ENCODE results near the gene FBXL22.
"Not testable (repeated sequence)": the region's sequence is repeated elsewhere in the genome, so short reads cannot be mapped to it uniquely, and the experiment has no call there.

Gene FBXL22

DNA sequence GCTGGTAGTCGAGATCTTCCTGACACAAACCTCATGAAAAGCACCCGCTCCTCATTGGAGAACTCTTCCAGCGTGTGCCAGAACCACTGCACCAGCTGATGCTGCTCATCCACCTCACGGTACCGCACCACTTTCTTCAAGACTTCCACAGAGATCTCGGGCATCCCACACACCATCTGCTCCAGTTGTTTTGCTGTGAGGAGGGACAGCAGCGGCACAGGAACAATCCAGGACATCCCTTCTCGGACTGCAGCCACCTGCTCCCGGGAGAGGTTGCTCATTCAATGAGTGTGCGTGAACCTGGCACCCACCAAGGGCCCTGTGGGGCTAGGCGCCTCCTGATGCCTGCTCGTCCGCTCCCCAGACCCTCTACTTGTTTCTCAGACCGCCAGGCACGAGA is 15.1 kb downstream of the FBXL22 start:
- DNase-seq = no peak

DNA sequence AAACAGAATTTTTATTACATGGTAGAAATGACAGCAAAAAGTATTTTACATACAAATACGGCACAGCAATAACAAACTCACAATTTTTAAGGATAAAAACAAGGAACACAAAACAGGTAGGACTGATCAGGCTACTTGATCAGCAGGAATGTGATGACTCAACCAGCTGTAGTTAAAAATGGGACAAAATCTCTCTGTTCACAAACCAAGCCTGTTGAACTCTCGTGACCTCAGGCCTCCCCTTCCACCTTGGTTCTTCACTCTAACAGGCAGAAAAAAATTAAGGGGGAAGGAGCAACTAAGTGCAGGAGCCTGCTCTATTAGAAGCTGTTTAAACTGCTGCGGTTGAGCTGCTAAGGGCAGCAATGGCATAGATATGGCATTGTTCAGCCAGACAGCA is 18.7 kb downstream of the FBXL22 start:
- DNase-seq = no peak

DNA sequence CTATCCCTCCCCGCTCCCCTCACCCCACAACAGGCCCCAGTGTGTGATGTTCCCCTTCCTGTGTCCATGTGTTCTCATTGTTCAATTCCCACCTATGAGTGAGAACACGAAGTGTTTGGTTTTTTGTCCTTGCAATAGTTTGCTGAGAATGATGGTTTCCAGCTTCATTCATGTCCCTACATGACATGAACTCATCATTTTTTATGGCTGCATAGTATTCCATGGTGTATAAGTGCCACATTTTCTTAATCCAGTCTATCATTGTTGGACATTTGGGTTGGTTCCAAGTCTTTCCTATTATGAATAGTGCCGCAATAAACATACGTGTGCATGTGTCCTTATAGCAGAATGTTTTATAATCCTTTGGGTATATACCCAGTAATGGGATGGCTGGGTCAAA is 20.0 kb downstream of the FBXL22 start:
- not testable (repeated sequence) for DNase-seq

DNA sequence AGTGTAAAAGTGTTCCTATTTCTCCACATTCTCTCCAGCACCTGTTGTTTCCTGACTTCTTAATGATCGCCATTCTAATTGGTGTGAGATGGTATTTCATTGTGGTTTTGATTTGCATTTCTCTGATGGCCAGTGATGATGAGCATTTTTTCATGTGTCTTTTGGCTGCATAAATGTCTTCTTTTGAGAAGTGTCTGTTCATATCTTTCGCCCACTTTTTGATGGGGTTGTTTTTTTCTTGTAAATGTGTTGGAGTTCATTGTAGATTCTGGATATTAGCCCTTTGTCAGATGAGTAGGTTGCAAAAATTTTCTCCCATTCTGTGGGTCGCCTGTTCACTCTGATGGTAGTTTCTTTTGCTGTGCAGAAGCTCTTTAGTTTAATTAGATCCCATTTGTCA is 20.4 kb downstream of the FBXL22 start:
- DNase-seq = not testable (repeated sequence)

DNA sequence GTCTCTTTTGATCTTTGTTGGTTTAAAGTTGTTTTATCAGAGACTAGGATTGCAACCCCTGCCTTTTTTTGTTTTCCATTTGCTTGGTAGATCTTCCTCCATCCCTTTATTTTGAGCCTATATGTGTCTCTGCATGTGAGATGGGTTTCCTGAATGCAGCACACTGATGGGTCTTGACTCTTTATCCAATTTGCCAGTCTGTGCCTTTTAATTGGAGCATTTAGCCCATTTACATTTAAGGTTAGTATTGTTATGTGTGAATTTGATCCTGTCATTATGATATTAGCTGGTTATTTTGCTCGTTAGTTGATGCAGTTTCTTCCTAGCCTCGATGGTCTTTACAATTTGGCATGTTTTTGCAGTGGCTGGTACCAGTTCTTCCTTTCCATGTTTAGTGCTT is 23.6 kb downstream of the FBXL22 start:
- DNase-seq = not testable (repeated sequence)

DNA sequence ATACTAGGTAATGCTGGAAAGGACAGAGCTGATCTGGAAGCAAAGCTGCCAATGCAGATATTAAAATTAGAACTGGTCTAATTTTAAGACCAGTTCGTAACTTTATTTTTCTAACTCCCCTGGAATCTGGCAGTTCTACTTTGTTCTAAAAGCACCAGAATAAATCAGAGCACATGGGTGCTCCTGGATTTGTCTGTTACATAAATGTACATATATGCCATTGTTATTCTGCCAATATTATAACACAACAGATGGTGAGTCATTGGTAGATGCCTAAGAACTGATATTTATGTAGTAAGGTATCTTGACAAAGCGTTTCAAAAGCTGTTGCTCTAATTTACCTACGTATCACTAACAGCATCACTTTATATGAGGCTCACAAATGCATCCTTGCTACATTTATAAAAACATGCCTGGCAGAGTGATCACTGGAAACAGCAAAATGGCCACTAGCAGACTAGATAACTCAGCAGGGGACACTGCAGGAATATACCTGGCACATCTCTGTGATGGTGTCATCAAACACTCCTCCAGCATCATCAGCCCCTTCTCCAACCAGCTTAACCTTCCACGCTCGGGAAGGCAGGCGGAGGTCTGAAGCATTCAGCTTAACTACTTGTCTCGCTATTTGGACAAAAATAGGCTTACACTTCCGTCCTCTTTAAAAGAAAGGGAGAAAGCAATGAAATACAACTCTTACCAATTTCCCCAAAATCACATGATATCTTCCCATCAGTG is 26.2 kb downstream of the FBXL22 start:
- no peak for DNase-seq

DNA sequence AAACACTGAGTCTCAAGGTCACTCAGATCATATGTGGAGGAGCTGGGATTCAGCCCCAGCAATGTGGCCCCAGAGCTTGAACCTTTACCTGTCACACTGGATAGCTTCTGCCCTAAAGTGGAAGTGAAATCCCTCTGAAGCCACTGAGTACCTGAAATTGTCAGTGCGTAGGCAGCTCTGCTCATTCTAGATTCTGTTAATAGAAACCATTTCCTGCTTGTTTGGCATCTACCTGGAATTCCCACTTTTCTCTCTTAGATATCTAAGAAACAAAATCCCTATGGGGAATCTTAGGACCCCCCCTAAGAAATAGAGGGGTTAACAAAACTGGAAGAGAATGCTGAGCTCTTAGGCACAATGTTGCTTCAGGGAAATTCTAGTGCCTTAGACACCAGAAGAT is 29.8 kb downstream of the FBXL22 start:
- no peak for DNase-seq

DNA sequence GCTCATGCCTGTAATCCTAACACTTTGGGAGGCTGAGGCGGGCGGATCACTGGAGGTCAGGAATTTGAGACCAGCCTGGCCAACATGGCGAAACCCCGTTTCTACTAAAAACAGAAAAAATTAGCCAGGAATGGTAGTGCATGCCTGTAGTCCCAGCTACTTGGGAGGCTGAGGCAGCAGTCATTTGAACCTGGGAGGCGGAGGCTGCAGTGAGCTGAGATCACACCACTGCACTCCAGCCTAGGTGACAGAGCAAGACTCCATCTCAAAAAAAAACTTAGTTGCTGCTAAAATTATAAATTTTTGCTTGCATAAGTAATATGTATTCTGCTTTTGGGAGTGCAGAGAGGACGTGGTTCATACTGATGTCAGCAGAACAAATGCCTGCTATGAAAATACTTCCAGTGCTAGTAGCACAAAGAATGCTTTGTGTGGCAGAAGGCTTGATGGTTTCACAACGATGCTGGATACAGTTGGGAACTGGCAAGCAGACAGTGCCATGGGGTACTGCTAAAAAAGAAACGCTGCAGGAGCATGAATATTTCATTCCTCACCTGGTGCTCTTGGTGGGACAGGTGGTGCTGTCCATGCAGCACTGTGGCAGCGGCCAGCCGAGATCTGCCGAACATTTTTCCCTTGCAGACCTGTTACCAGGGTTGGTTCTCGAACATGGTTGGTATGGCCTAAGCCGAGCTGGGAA is 31.1 kb downstream of the FBXL22 start:
- no peak for DNase-seq

DNA sequence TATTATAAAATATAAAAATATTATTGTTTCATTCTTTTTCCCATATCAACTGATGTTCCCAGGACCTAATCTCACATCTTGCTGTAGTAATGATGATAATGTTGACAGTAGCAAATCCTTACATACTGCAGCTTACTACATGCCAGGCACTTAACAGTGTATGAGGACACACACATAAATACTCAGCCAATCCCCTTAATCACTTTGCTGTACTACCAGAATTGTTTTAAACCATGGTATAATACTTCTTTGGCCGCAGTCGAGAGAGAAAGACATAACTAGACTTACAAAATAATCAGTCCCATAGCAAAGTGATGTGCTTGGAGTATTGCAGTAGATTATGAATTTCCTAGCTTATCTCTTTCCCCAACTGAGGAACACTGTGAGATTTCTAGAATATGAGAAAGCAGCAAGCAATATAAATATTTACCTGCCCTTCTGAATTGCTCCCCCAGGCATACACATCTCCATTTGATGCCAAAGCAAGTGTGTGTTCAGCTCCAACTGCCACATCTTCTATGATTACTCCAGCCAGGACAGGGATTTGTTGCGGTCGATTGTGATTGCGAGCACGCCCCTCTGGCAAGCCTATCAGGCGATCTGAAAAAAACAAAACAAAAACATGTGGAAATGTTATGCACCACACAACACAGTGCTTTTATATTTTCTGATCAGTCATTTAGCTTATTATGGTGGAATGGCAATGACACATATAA is 33.0 kb downstream of the FBXL22 start:
- no peak for DNase-seq

DNA sequence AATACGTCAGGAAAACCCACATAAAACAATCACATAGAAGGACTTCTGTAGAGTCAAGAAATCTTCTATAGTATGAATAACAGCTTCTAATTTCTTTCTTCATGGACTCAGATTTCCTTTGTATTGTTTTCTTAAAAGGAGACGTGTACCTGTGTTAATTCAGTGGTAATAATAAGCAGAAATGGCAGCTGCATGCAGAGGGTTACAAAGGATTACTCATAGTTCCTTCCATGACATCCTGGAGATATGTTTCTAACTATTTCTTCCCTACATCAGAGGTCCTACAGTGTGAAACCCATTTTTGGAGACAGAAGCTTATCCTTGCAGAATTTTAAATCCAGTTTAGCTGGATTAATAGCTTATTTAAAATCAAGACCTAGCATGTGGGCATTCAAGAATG is 36.1 kb downstream of the FBXL22 start:
- no peak for DNase-seq

DNA sequence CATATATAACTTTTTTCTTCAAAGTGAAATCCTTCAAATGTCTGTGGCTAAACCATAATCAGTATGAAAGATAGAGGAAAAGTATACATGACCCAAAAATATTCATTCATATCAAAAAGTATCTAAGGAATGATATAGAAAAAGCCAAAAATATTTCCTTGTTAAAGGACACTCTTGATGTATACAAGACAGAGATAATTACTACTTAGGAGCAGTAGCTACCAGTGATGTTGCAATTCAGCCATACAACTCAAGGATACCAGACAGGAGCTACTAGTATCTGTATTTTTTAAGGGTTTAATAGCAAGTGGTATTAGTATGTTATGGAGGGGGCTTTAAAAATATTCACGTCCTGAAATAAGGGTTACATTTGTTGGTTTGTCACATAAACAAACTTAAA is 37.0 kb downstream of the FBXL22 start:
- no peak for DNase-seq

DNA sequence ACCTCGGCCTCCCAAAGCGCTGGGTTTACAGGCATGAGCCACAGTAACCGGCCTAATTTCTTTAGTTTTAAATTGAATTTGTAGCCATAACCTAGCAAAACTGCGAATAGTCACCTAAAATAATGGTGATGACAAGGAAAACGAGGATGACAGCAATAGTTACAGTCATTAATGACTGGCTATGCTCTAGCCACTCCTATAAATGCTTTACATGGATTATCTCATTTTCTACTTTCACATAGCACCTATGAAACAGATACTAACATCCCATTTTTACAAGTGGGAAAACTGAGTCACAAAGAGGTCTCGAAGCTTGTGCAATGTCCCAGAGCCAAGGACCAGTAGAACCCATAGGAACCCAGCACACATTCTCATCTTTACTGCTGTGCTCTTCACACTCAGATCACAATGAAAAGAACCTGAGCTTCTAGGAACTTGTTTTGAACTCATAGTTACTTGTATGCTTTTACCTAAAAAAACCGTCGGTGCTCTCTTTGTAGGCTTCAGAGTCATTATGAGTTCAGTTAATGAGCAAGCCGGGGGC is 39.4 kb downstream of the FBXL22 start:
- no peak for DNase-seq

DNA sequence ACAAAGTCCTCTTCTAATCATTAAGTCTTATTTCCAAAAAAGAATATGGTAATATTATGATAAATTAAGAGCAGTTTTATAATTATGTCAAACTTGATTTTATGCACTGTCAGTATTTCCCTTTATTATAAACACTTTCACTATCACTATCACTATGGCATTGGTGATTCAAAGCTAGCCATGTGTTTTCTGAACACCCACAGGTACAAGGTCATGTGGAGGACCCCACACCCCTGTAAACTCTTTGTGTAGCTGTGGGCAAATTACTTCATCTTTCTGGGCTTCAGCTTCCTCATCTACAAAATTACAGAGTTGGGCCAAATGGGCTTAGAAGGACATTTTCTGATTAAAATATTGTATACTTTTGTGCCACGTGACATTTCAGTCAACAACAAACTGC is 41.7 kb downstream of the FBXL22 start:
- no peak for DNase-seq

DNA sequence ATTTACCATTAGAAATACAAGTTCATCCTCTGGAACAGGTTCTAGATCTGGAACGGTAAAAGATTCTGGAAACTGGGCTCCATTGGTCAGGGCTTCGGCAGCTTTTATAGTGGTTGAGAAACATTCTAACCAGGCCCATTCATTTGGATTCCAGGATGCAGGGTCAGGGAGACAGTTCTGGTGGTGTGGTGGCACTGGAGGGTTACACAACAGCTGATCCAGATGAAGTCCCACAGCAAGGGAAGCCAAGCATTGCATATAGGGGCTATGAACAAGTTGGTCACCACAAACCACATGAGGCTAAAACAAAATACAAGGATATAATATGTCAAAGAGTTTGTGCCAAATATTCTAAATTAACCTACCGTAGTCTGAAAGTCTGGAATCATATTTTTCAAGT is 43.0 kb downstream of the FBXL22 start:
- DNase-seq = no peak

Measured in T-helper 9 cell (primary cell).